Astrocyte of the cerebellum (primary cell): Measurements from ENCODE around the gene TRAPPC4.
A peak's percentile ranks its signal among the peaks of the same experiment; 100 is the strongest.
"Not testable (repeated sequence)": the region's sequence is repeated elsewhere in the genome, so short reads cannot be mapped to it uniquely, and the experiment has no call there.

ENCODE experiments used
- DNase-seq: peaks from one replicate; pipeline ENCODE4 v3.0.0-alpha.2; 2011; ENCODE audit warnings: low read depth
- H3K4me3 ChIP-seq: 2 replicates; pipeline ENCODE4 v1.5.1; 2011; ENCODE audit warnings: mild to moderate bottlenecking, low read depth, low read length, moderate library complexity
- CTCF ChIP-seq: IDR thresholded peaks from 2 replicates; pipeline ENCODE4 v1.5.1; 2012; ENCODE audit warnings: low read length, low read depth, moderate library complexity, mild to moderate bottlenecking; ENCODE audit errors: missing control alignments
- in situ Hi-C: cut with HindIII; loops from 2 replicates; pipeline ENCODE4 v1.10.0; 2017; ENCODE audit warnings: low sequenced_read_pairs

The TRAPPC4 gene

DNA sequence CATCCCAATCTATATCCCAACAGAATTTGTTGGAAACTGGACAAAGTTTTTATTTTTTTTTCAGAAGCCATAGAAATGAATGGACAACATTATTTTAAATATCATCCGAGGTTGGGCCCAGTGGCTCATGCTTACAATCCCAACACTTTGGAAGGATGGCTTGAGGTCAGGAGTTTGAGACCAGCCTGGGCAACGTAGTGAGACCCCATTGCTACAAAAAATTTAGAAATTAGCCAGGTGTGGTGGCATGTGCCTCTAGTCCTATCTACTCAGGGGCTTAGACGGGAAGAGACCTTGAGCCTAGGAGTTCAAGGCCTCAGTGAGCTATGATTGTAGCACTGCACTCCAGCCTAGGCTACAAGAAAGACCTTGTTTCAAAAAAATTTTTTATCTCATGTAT lies 16.2 kb downstream of the TRAPPC4 start:
- H3K4me3 ChIP-seq = no peak overlapping the region
- no peak for DNase-seq
- in situ Hi-C loops = no loop called here
- TF ChIP-seq CTCF = no peak

GRCh38 chr11:119038884-119039283 lies 20.3 kb downstream of the TRAPPC4 start:
- no peak for TF ChIP-seq CTCF
- in situ Hi-C loops = no loop called here
- DNase-seq = no peak
- no peak overlapping the region for H3K4me3 ChIP-seq

- DNase-seq, in situ Hi-C loops: not testable (repeated sequence)
Observed at GRCh38 chr11:119039471-119039870, 20.9 kb downstream of the TRAPPC4 start.

DNA sequence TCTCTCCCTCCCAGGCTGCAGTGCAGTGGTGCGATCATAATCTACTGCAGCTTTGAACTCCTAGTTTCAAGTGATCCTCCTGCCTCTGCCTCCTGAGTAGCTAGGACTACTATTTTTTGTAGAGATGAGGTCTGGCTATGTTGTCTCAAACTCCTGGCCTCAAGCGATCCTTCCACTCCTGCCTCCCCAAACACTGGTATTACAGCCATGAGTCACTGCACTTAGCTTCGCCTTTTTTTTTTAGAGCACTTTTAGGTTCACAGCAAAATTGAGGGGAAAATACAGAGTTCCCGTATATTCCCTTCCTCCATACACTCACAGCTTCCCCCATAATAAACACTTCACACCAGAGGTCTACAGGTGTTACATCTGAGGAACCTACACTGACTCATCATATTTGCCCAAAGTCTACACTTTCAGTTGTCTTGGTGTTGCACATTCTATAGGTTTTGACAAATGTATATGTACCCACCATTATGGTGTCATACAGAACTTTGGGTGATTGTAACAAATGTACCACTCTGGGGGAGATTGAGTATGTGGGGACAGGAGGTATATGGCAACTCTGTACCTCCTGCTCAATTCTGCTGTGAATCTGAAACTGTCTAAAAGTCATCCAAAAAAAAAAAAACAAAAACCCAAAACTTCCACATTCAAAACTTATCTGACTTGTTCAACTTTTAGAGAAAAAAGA lies 23.4 kb downstream of the TRAPPC4 start:
- H3K4me3 ChIP-seq = no peak overlapping the region
- no peak for DNase-seq
- no peak for TF ChIP-seq CTCF
- in situ Hi-C loops = no loop called here

More at GRCh38 chr11:119039471-119039870, 20.9 kb downstream of the TRAPPC4 start:
- not testable (repeated sequence) for H3K4me3 ChIP-seq

GRCh38 chr11:119042927-119043326 lies 24.4 kb downstream of the TRAPPC4 start:
- in situ Hi-C loops = no loop called here
- no peak overlapping the region for H3K4me3 ChIP-seq
- DNase-seq = no peak
- TF ChIP-seq CTCF = no peak

GRCh38 chr11:119044708-119045107 lies 26.1 kb downstream of the TRAPPC4 start:
- in situ Hi-C loops = no loop called here
- no peak for DNase-seq
- H3K4me3 ChIP-seq = no peak overlapping the region
- TF ChIP-seq CTCF = peak; percentile 36

DNA sequence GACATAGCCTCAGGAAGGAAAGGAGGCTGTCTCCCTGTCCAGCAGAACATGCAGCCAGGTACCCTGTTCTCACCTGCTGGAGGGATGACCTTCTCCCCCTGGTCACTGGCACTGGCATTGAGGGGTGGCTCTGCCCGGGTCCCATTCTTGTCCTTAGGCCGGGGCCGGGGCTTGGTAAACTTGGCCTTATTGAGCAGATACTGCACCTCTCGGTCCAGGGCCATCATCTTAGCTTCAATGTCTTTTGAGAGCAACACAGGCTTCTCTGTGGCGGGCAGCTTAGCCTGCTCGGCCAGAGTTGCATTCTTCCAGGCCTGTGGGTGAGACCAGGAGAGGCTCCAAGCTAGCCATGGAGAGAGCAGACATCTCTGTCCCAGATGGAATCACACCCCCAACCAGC lies 27.9 kb downstream of the TRAPPC4 start:
- DNase-seq = no peak
- TF ChIP-seq CTCF = no peak
- in situ Hi-C loops = no loop called here
- no peak overlapping the region for H3K4me3 ChIP-seq
